ENCODE results near the gene CNNM2.
"Not testable (repeated sequence)": the region's sequence is repeated elsewhere in the genome, so short reads cannot be mapped to it uniquely, and the experiment has no call there.

The CNNM2 gene

DNA sequence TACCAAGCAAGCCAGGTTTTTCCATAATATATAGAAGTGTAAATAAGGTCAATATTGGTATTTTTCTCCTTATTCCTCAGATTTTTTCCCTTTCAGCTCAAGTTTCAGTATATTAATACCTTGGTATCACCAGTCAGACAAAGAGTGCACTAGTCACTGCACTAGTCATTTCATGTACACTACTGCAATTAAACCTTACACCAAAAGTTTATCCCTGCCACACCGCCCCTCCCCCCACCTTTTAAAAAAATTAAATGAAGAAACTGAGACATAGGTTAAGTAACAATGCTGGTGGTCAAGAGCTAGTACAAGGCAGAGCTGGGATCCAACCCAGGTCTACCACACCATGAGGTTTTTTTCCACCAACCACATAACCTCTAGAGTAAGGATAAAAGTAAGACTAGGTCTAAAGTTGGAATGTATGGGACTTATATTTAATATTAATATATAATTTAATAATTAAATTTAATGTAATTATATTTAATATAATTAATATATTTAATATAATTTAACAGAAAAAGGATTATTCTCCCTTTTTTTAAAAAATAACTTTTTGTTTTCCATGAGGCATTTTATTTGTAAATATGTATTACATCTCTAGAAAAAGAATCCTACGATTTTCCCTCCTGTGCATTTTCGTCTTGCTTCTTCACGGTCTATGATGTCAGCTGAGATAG, 206.5 kb downstream of the CNNM2 start:
- DNase-seq (ENCODE audit: low spot score), result no peak
- no peak overlapping the region for H3K27ac ChIP-seq
- ChIA-PET CTCF (interaction anchor here (0.7 kb wide), 1 partner anchor 471 kb away, joined by 4 read pairs; no protein-coding TSS in a partner anchor), POLR2A (ENCODE audit: low non-redundant PET) (no interaction called here)
- TF ChIP-seq, protein P1, sequence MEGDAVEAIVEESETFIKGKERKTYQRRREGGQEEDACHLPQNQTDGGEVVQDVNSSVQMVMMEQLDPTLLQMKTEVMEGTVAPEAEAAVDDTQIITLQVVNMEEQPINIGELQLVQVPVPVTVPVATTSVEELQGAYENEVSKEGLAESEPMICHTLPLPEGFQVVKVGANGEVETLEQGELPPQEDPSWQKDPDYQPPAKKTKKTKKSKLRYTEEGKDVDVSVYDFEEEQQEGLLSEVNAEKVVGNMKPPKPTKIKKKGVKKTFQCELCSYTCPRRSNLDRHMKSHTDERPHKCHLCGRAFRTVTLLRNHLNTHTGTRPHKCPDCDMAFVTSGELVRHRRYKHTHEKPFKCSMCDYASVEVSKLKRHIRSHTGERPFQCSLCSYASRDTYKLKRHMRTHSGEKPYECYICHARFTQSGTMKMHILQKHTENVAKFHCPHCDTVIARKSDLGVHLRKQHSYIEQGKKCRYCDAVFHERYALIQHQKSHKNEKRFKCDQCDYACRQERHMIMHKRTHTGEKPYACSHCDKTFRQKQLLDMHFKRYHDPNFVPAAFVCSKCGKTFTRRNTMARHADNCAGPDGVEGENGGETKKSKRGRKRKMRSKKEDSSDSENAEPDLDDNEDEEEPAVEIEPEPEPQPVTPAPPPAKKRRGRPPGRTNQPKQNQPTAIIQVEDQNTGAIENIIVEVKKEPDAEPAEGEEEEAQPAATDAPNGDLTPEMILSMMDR (conservative IDR thresholded peaks at IDR 0.05; ENCODE audit: low read depth), result no peak

DNA sequence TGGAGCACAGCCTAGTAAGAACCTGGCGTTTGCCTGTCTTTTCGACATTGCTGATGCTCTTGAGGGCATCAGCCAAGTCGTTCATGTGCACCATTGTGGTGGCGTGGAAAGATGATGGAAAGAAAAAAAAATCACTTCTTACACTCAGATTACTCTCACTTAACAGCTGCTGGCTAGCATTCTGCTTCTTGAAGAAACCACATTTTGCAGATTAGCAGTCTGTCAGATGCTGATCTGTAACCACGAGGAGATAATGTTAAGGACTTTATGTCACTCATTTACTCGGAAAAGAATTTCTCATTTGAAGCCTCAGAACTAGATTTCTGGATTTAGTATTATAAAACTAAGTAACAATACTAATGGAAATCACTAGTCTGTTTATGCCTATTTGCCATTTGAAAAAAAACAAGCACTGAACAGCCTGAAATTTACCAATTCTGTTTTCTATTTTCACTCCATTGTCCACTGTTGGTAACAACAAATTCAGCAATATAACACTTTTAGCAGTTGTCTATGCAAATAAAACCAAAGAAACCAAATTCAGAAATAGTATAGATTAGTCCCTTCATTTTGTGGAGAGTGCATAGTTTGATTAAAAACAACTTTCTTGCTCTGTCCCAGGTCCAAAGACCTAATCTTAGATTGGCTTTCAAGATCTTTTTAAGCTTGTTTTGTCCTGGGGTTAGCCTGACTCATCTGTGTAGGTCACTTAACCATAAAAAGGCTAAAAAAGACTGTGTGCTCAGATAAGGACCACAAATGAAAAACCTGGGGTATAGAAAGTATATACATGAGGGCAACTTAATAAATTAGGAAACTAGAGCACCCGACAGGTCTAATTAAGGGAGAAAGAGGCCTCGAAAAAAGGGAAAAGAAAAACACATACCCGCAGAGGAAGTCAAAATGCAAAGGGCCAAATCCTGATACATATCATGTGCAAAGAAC, 207.5 kb downstream of the CNNM2 start:
- CTCF ChIA-PET, result interaction anchor here (0.7 kb wide), 2 partner anchors 258 to 469 kb away, joined by 4 to 6 read pairs; no protein-coding TSS in a partner anchor
- POLR2A ChIA-PET (ENCODE audit: low non-redundant PET), result no interaction called here
- no peak for DNase-seq (ENCODE audit: low spot score)
- TF ChIP-seq, protein P1 (conservative IDR thresholded peaks at IDR 0.05; ENCODE audit: low read depth), result no peak
- H3K27ac ChIP-seq, result no peak overlapping the region

DNA sequence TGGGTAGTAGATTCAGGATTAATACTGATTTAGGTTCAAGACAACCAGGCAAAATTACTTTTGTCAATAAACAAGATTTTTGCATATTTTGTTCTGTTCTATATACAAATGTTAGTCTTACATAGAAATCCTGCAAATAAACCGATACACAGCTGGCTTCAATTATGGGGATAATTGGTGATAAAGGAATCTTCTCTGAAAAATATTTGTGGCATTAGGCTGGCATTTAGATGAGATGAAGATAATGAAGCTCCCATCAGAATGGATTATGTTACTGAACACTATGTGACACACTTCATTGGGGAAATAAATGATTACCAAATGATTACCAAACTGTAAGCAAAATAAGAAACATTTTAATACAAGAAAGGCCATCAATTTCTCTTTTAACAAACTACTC, 209.1 kb downstream of the CNNM2 start:
- CTCF ChIA-PET, result interaction anchor here (0.6 to 0.9 kb wide), 2 partner anchors 100 to 198 kb away, joined by 4 read pairs; no protein-coding TSS in a partner anchor

DNA sequence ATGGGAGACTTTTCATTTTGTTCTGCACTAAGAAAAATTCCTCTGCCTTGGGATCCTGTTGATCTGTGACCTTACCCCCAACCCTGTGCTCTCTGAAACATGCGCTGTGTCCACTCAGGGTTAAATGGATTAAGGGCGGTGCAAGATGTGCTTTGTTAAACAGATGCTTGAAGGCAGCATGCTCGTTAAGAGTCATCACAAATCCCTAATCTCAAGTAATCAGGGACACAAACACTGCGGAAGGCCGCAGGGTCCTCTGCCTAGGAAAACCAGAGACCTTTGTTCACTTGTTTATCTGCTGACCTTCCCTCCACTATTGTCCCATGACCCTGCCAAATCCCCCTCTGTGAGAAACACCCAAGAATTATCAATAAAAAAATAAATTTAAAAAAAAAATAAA, 212.1 kb downstream of the CNNM2 start:
- DNase-seq (ENCODE audit: low spot score); POLR2A ChIA-PET (ENCODE audit: low non-redundant PET); H3K27ac ChIP-seq: not testable (repeated sequence)
- CTCF ChIA-PET, result interaction anchor here (0.6 kb wide), 1 partner anchor 212 kb away, joined by 5 read pairs; no protein-coding TSS in a partner anchor

More for the DNA sequence above, 209.1 kb downstream of the CNNM2 start:
- POLR2A ChIA-PET (ENCODE audit: low non-redundant PET), result no interaction called here
- TF ChIP-seq, protein P1 (conservative IDR thresholded peaks at IDR 0.05; ENCODE audit: low read depth), result no peak
- H3K27ac ChIP-seq, result no peak overlapping the region
- no peak for DNase-seq (ENCODE audit: low spot score)

DNA sequence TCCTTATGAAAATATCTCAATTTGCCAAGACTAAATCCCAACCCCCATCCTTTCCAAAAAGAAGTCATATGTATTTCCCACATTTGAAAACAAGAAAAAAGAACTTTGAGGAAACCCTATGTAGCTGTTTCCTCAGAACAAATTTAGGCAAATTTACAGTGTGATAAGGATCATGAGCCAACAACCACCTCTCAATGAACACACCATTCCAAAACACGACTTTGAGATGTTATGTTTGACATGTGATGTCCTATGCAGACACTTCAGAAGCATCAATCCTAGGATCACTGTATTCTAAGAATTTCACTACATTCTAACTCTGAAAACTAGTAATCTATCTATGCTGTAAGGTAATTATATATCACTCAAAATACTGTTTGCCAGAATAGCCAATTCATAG, 212.8 kb downstream of the CNNM2 start:
- TF ChIP-seq, protein P1 (conservative IDR thresholded peaks at IDR 0.05; ENCODE audit: low read depth), result no peak
- CTCF ChIA-PET, result no interaction called here
- POLR2A ChIA-PET (ENCODE audit: low non-redundant PET), result no interaction called here
- no peak overlapping the region for H3K27ac ChIP-seq
- no peak for DNase-seq (ENCODE audit: low spot score)

DNA sequence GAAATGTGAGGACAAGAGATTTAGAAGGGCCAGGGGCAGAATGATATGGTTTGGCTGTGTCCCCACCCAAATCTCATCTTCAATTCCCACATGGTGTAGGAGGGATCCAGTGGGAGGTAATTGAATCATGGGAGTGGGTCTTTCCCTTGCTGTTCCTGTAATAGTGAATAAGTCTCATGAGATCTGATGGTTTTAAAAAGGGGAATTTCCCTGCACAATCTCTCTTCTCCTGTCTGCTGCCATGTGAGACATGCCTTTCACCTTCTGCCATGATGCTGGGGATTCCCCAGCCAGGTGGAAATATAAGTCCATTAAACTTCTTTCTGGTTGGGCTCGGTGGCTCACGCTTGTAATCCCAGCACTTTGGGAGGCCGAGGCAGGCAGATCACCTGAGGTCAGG, 217.1 kb downstream of the CNNM2 start:
- CTCF ChIA-PET, result interaction anchor here (0.7 kb wide), 1 partner anchor 205 kb away, joined by 3 read pairs; no protein-coding TSS in a partner anchor
- DNase-seq (ENCODE audit: low spot score); H3K27ac ChIP-seq; POLR2A ChIA-PET (ENCODE audit: low non-redundant PET): not testable (repeated sequence)

DNA sequence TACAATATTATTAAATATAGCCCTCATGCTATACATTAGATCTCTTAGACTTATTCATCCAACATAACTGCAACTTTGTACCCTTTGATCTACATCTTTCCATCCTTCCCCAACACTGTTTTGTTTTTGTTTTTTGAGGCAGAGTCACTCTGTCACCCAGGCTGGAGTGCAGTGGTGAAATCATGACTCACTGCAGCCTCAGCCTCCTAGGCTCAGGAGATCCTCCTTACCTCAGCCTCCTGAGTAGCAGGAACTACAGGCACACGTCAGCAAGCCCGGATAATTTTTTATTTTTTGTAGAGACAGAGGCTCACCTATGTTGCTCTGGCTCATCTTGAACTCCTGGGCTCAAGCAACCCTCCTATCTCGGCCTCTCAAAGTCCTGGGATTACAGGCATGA, 221.7 kb downstream of the CNNM2 start:
- POLR2A ChIA-PET (ENCODE audit: low non-redundant PET), result no interaction called here
- CTCF ChIA-PET, result no interaction called here

More for the DNA sequence above, 221.7 kb downstream of the CNNM2 start:
- TF ChIP-seq, protein P1 (conservative IDR thresholded peaks at IDR 0.05; ENCODE audit: low read depth), result no peak
- H3K27ac ChIP-seq, result no peak overlapping the region
- DNase-seq (ENCODE audit: low spot score), result no peak
